ENCODE results near the gene MTX1.
"Not testable (repeated sequence)": the region's sequence is repeated elsewhere in the genome, so short reads cannot be mapped to it uniquely, and the experiment has no call there.

Gene MTX1

DNA sequence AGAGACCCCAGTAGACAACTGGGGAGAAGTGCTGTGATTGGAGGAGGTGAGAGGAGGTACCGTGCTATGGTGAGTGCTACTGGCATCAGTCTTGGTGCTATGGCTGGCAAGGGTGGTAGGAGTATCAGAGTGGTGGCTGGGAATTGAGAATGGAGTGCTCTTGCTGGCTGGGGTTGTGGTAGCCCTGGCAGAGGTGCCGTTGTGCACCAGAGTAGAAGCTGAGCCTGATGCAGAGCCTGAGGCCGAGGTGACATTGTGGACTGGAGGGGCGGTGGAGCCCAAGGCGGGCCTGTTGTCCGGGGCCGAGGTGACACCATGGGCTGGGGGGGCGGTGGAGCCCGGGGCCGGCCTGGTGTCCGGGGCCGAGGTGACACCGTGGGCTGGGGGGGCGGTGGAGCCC is 20.2 kb upstream of the MTX1 start:
- DNase-seq (ENCODE audit: low read depth in 2 of 2), result no peak

DNA sequence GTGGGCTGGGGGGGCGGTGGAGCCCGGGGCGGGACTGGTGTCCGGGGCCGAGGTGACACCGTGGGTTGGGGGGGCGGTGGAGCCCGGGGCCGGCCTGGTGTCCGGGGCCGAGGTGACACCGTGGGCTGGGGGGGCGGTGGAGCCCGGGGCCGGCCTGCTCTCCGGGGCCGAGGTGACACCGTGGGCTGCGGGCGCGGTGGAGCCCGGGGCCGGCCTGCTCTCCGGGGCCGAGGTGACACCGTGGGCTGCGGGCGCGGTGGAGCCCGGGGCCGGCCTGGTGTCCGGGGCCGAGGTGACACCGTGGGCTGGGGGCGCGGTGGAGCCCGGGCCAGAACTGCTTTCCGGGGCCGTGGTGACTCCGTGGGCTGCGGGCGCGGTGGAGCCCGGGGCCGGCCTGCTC is 18.6 kb upstream of the MTX1 start:
- DNase-seq (ENCODE audit: low read depth in 2 of 2), result not testable (repeated sequence)

DNA sequence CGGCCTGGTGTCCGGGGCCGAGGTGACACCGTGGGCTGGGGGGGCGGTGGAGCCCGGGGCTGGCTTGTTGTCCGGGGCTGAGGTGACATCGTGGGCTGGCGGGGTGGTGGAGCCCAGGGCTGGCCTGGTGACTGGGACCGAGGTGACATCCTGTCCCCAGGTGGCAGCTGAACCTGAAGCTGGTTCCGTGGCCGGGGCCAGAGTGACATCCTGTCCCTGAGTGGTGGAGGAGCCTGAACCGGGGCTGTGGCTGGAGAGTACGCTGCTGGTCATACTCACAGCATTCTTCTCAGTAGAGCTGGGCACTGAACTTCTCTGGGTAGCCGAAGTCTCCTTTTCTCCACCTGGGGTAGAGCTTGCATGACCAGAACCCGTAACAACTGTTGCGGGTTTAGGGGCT is 16.6 kb upstream of the MTX1 start:
- DNase-seq (ENCODE audit: low read depth in 2 of 2), result no peak

DNA sequence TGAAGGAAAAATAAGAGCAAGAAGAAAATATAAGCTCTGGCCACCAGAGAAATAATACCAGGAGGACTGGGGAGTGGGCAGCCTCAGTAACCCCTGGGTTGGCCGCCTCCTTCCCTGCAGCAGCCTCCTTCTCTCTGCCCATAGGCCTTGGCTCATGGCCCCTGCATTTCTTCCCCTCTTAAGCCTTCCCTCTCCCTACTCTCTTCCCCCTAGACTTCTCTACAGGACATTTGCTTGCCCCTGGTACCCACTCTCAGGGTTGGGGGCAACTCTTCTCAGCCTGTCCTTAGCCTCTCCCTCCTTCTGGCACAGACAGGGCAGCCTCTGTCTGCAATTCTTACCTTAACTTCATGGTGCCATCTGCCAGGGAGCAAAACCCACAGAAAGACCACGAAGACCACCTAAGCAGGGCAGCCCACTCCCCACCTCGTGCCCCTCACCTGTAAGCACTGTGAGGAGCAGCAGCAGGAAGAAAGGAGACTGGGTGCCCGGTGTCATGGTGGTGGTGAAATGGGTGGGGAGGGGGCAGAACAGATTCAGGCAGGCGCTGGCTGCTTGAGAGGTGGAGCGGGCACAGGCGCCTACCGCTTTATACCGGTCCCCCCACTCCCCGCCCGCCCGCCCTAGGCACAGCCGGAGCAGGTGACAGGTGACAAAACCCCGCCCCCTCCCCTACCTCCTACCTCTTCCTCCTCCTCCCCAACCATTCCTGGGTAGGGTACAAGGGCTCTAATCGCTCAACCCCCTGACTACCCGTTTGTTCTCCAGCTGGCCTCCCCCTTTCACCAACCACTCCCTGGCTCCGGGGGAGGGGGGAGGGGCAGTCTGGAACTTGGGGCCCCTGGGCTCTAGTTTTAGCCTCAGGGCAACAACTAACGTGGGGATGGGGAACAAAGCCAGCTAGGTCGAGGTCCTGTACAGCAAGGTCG is 15.9 kb upstream of the MTX1 start:
- DNase-seq (ENCODE audit: low read depth in 2 of 2), result no peak

DNA sequence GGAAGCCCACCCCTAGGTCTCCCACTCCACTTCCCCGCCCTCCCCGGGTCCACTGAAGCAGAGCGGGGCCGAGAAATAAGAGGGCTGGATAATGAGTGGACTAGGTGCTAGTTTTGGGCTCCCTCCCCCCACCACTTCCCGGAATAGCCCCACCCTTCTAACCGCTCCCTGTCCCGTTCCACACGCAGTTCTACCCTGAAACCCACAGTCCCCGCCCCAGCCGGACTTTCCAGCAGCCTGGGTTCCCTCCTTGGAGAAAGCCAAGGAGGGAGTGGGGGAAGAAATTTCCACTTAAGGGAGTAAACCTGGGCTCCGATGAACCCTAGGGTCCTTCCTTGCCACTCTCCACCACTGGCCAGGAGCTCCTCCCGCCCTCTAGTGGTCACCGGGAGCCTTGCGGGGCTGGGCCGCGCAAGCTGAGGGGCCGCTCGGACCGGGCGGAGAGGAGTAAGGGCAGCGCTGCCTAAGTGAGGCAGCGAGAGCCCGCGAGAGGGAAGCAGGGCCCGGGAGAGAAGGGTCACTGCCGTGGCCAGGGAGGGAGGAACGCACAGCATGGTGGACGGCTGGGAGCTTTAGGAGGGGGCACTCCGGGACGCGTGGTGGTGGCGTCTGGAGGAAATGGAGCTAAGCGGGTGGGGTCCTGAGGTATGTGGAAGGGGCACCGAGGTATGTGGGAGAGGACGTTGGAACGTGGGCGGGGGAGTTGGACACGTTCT is 15.1 kb upstream of the MTX1 start:
- peak; percentile 78 to 79 for DNase-seq (ENCODE audit: low read depth in 2 of 2)

DNA sequence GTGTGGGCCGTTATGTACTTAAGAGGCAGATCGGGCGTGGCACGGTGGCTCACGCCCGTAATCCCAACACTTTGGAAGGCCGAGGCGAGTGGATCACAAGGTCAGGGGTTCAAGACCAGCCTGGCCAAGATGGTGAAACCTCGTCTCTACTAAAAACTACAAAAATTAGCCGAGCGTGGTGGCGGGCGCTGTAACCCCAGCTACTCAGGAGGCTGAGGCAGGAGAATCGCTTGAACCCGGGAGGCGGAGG is 14.6 kb upstream of the MTX1 start:
- not testable (repeated sequence) for DNase-seq (ENCODE audit: low read depth in 2 of 2)

DNA sequence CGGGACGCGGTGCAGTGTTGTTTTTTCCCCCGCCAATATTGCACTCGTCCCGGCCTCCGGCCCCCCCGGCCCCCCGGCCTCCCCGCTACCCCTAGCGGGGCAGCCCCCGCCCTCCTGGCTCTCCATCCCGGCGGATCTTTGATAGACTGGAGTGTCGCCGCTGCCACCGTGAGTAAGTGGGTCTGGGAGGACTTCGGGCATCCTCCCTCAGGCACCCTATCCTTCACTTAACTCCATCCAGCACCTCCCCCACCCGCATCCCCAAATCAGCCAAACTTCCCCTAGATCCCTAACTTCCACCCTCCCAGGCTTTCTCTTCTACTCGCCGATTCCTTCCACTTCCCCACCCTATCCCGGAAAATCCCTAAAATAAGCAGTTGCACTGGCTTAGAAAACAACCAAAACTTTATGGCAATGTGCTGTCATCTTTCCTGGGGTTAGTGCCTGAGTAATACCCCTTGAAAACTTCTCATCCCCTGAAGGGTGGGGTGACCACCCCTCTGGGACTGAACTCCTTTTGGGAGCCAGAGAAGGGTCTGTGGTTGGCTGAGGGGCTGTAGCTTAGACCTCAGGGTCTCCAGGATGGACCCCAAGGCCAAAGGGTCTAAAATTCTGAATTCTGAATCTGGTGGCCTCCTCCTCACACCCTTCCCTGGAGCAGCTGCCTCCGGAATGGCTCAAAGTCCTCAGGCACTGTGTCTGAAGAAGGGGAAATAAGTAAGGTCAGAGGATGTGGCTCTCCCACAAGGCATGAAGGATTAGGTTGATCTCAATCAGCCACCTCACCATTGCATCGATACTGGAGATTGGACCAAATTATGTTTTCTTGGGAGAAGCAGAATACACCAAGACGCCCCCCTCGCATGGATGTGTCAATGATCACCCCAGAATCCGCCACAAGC is 13.0 kb upstream of the MTX1 start:
- no peak for DNase-seq (ENCODE audit: low read depth in 2 of 2)

DNA sequence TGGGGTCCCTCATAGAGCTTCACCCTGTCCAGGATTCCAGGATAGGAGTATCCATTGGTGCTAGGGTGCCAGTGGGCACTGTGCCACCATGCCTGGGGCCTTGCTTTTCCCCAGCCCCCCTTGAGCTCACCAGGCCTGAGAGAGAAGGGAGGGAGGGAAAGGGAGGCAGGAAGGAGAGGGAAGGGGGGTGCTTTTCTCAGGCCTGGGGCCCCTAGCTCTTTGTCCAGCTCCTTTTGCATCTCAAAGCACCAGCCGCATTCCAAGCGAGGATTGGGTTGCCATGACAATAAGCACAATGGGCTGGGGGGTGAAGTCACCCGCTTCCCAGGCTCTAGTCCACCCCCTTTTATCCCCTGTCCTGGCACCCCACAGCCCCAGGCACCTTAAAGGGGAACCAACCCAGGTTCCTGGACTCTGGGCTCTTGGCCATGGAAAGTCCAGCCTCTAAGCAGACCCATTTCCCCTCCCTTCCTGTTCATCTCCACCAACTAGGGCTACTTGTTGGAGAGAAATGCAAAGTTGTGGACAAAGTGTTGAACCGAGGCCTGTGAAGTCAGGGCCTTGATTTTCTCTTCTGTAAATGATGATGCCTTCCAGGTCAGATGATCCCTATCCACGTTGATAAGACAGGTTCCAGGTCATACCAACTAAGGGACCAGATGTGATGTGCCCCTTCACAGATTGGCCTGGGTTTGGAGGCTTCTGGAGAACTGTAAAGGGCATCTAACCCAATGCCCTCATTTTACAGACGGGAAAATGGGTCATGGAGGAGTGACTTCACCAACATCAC is 12.2 kb upstream of the MTX1 start:
- no peak for DNase-seq (ENCODE audit: low read depth in 2 of 2)

DNA sequence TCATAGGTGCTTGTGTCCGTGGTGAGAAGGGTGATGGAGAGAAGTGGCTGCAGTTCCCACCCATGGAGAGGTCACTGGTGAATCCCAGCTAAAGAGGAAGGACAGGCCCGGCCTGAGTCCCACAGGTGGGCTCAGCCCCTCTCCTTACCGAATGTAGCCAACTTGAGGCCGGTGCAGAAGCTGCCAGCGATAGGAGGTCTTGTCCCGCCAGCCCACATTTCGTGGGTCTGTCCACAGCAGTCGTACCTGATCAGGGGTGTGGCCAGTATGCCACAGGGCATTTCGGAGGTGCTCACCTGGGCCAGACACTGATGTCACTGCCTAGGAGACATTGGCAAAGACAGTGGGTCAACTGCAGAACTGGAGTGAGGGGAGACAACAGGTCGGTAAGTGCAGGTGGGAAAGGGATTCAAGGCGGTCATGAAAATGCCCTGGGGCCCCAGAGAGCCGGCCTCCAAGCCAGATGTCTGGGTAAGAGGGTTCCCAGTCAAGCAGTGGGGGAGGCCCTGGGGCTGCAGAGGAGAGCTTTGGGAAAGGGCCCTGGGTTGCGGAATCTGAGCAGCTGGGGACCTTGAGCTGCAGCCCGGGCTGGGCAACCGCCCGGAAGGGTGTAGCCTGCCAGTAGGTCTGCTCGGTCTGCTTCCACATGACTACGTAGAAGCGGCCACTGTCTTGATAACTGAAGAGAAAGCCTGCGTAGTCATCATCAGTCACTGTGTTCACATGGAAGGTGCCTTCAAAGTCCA is 11.4 kb upstream of the MTX1 start:
- no peak for DNase-seq (ENCODE audit: low read depth in 2 of 2)

DNA sequence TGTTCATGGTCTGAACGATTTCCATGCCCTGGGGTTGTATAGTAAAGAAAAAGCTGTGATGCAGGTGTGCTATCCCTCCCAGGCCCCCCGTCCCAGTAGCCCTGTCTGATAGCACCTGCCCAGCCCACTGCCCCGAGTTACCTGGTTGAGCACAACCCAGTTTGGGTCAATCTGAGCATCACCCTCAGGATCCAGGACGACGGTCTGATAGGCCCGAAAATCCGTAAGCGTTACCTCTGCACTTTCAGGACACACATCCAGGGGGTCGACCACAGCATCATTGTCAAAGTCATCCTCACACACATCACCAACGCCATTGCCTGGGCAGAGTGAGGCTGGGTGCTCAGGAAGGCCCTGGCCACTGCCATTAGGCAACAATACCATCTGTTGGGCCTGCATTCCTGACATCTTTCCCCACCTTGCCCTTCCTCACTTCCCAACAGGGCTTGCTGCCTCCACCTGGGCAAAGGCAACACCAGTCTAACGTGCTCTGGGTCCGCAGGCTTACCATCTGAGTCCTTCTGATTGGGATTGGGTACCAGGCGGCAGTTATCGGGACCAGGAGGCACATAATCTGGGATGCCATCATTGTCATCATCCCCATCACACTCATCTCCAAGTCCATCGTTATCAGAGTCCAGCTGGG is 10.5 kb upstream of the MTX1 start:
- DNase-seq (ENCODE audit: low read depth in 2 of 2), result no peak

DNA sequence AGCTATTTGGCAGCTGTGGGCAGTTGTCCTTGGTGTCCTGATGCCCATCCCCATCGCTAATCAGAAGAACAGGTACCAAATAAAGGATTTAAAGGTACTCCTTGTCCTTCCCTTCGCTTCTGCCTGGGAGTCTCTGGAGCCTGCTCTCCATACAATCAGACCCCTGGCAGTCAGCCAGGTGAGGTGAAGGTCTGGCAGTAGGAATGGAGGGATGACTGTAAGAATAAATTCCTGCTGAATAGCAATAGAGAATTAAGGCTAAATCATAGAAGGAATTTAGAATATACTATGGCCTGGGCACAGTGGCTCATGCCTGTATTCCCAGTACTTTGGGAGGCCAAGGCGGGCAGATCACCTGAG is 10.0 kb upstream of the MTX1 start:
- no peak for DNase-seq (ENCODE audit: low read depth in 2 of 2)

DNA sequence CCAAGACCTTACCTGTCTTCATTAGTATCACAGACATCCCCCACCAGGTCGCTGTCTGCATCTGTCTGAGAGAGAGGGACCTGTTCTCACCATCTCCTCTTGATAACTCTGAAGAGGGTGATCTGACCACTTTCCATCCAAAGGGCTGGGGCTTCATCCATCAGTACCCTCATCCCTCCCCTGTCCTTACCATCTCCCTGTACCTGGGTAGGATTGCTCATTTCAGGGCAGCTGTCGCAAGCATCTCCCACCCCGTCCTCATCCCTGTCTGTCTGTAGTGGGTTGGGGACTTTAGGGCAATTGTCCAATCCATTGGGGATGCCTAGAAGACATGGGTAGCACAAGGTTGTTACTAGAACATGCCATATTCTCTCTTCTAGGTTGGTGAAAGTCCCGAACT is 8.7 kb upstream of the MTX1 start:
- no peak for DNase-seq (ENCODE audit: low read depth in 2 of 2)

DNA sequence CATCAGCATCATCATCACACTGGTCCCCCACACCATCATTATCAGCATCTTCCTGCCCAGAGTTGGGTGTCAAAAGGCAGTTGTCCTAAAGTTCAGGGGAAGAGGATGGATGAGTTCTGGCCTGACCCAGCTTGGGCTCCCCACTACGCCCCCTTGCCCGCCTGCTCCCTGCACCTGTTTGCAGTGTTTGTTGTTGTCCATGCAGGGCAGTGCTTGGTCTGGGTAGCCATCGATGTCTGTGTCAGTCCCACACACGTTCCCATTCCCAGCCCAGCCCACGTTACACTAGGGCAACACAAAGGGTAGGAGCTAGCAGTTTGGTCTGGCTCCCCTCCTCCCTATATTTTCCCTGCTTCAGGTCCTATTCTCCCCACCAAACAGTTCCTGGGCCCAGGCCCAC is 7.6 kb upstream of the MTX1 start:
- DNase-seq (ENCODE audit: low read depth in 2 of 2), result no peak

DNA sequence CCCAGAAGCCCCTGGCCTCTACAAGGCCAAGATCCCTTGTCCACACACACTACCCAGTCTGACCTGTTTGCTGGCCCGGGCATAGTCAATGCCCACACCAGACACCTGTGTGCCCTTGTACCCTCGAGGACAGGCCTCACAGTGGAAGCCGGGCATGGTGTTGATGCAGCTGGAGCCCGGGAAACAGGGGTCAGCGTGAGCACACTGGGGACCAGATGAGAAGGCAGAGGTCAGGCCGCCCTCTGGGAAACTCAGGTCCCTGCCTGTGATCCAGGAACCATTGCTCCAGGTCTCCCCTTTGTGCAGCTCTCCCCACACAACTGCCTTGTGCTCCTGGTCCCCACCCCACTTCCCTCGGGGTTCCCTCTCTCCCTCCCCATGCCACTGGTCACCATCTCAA is 6.3 kb upstream of the MTX1 start:
- DNase-seq (ENCODE audit: low read depth in 2 of 2), result no peak

DNA sequence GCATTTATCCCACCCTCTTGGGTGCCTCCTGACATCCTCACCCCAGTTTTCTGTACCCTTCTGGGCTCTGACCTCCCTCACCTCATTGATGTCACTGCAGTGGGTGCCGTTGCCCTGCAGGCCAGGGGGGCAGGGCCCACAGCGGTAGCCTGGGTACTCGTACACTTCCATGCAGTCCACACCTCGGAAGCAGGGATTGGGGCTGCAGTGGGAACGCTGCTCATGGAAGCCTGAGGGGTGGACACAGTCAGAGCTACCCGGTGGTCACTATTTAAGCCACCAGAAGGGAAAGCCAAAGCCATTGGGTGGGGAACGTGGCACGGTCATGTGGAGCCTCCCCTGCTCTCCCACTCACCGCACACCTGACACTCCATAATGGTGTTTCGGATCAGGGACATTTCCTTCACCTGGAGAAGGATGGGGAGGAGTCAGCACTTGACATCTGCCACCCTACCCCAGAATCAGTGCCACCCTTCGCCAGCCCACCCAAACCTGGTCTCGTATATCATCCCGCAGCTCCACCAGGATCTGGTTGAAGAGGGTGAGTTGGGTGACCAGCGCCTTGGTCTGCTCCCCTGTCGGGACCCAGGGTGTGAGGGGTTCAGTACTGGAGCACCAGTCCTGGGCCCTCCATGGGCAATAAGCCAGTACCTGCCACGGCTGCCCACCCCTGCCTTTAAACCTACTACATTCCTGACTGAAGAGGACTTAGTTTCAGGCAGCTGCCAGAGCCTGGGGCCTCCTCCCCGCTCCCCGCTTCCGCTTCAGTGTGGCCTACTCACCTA is 5.6 kb upstream of the MTX1 start:
- DNase-seq (ENCODE audit: low read depth in 2 of 2), result no peak

DNA sequence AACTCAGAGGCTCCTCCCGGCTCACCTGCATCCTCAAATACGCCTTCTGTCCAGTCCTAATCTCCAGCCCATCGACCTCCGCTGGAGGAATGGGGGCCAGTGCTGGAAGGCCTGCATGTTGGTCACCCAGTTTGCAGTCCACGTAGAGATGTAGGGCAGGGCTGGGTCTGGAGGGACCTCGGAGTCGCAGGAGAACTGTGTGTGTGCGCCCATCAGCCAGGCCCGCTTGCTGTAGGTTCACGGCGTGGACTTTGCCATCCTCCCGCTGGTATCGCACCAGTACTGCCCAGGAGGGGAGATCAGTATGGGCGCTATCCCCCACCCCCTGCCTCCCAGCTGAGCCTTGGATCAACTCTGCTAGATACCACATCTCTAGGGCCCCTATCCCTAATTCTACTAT is 3.5 kb upstream of the MTX1 start:
- DNase-seq (ENCODE audit: low read depth in 2 of 2), result no peak

DNA sequence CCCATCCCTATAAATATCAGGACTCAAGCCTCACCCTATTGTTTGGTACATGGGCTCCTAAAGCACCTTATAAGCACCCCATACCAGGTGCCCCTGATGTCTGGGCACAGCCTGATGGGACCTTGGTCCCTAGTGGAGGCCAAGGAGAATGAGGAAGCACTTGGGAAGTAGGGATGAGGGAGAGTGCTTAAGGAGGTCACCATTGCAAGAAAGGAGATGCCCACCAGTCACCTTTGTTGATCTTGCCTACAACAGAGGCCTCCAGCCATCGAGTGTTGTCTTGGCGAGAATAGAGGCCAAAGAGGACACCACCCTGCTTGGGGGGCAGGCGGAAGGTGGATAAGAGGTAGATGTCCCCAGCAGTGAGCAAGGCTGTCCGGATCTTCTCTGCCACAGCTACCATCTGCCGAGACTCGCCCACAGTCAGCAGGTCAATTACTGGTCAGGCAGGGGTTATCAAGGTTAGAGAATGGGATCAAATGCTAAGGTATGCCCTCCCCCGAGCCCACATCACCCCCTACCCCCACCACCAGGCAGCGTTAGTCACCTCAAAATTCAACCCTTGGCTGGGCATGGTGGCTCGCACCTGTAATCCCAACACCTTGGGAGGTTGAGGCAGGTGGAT is 2.4 kb upstream of the MTX1 start:
- DNase-seq (ENCODE audit: low read depth in 2 of 2), result no peak

DNA sequence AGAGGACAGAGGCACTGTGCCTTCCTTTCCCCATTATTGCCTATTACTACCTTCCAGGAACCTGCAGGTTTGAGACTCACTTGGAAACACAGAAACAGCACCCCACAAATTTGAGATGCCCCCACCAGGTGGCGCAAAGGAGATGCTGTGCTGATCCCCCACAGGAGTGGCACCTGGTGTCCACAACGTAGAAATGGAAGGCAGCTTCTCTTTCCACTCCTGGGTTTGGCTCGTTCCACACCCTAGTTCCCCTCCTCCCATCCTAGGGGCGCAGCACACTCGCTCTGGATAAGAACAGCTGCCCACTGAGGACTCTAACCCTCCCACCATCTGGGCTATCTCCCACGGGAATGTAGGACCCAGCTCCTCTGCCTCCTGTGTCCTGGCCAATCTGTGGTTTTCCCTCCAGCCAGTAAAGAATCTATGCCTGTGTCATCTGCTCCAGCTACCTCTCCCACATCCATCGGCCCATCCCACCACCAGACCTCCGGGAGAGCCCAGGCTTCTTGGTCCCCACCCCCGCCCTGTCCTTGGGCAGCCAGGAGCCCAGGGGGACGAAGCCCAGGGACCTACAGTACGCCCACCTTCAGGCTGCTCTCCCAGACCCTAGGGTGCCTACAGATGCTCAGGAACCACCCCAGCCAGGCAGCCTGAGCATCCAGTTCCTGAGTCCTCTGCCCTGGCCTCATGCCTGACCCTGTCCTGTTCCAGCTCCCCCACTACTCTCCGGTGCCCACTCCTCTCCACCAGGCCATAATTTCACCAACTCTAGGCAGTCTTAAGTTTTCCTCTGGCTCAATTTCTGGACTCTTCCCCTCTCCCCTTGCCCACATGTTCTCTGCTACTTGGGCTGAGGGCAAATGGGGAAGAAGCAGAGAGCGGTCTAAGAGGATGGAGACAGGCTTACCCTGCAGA is 1.3 kb upstream of the MTX1 start:
- DNase-seq (ENCODE audit: low read depth in 2 of 2), result no peak
